C1 segment of cervical spinal cord (tissue), 14 donors: ENCODE results near the gene ESAM.
A peak's percentile ranks its signal among the peaks of the same experiment; 100 is the strongest.

Experiments used
- DNase-seq, 14 donors: peaks; one replicate each; lab custom pipeline; 2025; lab: John Stamatoyannopoulos, UW

Gene ESAM, protein sequence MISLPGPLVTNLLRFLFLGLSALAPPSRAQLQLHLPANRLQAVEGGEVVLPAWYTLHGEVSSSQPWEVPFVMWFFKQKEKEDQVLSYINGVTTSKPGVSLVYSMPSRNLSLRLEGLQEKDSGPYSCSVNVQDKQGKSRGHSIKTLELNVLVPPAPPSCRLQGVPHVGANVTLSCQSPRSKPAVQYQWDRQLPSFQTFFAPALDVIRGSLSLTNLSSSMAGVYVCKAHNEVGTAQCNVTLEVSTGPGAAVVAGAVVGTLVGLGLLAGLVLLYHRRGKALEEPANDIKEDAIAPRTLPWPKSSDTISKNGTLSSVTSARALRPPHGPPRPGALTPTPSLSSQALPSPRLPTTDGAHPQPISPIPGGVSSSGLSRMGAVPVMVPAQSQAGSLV

DNA sequence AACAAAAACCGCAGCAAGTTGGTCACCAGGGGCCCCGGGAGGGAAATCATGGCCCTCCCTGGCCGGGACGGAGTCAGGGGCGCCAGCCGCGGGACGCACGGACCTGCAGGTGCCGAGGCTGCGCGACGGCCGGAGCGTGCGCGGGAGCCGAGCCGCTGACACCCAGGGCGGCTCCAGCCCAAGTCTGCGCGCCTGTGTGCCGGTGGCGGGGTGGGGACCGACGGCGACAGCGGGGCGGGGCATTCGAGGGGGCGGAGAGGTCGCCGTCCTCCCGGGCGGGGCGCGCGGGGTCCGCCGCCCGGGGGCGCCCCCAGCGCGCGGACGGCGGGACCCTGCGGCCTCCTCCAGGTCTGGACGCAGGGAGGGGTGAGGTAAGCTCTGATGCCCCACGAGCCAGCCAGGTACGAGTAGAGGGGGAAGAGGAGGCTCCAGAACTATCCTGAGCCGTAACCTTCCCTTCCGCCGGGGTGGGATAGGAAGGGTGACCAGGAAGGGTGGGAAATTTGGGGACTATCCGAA is at the start of gene ESAM:
TSS of gene ESAM (minus strand) at position 186 of the 519 bp plus-strand sequence. CDS start at position 50, 136 bp downstream.
- no peak for DNase-seq

DNA sequence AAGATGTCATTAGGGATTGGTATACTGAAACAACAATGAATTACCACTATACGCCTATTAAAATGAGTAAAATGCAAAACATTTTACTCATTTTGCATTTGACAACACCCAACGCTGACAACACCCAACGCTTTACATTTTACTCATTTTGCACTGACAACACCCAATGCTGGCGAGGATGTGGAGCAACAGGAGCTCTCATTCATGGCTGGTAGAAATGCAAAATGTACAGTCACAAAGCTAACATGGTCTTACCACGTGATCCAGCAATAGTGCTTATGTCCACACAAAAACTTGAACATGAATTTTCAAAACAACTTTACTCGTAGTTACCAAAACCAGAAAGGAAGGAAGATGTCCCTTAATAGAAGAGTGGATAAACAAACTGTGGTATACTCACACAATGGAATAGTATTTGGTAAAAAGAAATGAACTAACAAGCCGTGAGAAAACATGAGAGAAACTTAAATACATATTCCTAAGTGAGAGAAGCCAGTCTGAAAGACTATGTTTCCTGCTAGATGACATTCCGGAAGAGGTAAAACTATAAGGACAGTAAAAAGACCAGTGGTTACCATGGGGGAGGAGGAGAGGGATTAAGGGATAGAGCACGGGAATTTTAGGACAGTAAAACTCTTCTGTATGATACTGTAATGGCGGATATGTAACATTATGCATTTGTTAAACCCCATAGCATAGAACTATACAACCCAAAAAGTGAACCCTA is 49.5 kb upstream of the ESAM start:
- DNase-seq = no peak

DNA sequence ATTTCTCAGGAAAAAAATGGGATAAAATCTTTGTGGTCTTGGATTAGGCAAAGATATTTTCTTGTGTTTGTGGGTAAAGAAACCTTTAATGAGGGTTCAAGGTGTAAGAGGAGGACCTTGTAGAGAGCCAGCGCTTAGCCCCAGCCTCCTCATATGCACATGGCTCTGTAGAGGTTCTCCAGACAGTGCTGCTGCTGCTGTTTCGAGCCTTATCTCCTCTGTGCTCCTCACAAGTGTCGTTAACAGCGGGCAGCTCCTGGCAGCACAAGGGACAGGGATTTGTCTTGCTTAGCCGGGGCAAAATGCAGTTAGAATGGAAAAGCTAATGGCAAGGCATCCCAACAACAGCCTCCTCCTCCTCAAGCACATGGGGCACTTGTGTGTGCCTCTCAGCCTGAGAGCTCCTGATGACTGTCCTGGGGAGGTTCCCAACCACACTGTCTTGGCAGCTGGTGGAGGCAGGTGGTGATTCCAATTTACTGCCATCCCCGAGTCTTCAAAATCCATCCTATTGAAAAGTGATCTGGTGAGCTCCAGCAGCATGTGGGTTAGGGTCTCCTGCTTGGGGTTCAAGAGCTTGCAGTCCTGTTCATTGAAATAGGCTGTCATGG is 45.7 kb upstream of the ESAM start:
- no peak for DNase-seq

DNA sequence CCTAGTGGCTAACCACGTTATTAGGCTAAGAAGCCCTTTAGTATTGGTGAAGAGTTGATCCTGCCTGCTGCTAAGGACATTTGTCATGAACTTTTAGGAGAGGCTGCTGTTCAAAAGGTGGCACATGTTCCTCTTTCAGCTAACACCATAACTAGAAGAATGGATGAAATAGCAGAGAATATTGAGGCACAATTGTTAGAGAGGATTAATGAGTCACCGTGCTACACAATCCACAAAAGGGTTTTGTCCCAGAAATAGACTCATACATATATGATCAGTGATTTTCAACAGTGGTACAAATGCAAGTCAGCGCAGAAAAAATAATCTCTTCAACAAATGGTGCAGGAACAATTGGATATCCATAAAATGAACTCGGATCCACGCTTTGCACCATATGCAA is 45.1 kb upstream of the ESAM start:
- DNase-seq = no peak

DNA sequence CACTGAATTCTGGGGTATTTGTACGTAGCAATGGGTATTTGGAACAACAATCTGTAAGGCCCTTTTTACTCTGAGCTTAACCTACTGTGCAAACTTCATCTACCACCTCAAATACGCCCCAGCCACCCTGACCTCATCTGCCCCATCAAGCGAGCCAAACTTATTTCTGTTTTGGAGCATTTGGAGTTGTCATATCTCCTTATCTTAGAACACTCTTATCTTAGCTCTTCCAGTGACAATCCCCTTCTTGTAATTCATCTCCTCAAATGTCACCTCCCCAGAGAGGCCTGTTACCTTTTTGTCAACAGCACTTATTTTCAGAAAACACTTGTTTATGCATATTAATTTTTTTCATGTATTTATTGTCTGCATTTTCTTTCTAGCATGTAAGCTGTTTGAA is 42.8 kb upstream of the ESAM start:
- no peak for DNase-seq

DNA sequence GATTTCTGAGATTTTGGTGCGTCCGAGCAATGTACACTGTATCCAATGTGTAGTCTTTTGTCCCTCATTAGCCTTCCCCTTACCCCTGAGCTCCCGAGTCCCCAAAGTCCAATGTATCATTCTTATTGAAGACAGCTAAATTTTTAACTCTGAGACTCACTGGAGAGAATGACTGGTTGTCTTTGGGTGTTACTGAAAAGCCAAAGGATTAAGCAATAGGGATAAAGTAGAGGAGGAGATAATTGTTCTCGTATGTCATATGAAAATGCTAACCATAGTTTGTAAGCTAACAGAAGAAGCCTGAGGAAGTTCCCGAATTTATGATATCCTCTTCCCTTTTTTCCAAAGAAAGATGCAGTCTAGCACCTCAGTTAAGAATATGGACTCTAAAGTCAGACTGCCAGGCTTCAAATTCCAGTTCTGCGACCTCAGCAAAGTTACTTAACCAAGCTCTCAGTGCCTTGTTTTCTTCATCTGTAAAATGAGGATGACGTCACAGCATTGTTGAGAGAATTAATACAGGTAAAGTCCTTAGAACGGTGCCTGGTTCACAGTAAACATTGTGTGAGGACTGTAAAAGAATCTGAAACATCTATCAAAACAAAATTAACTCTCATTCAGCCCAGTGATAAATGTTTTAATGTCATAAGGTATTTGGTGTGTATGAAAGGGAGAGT is 39.7 kb upstream of the ESAM start:
- DNase-seq = no peak

DNA sequence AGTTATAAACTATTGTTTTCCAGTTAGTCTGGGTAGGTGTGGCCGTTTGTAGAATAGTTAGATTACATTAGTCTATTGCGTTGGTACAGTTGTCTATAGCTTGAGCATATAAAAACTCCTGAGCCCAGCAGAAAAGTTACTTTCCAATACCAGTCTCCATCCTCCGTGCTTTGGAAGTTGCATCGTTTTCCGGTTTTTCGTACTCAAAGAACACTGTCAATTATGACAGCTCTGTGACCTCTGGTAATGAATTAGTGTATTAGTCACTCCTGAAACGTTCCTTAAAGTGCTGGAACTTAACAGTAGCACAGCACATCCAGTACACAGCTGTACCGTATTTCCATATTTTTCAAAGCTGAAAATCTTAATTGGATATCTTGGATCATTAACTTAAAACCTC is 38.9 kb upstream of the ESAM start:
- DNase-seq = no peak

DNA sequence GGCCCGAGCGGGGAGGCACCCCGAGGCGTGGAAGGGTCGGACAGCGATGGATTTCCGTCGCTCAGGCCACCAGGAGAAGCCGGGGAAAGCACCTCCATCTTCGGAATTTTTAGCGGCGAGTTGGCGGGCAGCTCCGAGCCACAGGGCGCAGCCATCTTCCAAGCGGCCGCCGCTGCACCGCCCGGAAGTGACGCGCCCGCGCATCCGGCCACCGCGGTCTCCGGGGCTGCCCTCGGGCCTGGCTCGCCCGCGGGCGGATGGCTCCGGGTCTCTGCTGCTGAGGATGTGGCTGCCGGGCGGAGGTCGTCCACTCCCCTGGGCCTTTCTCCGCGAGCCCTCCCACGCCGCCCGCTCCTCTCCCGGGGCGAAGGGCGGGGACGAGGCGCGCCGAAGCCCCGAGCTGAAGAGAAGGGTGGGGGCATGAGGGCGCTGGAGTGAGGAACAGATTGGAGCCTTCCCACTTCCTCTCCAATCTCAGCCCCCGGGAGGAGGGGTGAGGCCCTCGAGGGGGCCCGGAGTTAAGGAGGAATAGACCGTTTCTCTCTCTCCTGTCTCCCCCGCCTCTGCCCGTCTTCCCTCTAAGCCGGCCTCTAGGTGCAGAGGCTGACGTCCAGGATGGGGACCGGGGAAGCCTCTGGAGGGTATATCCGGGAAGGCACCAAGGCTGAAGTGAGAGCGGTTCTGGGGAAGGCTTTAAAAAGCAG is 38.3 kb upstream of the ESAM start, which contains the start of gene MSANTD2:
TSS of gene MSANTD2 (minus strand) at position 181 of the 704 bp plus-strand sequence. CDS start at position 155, 26 bp downstream.
- DNase-seq = peak; percentile 73 to 96 (median 90)

DNA sequence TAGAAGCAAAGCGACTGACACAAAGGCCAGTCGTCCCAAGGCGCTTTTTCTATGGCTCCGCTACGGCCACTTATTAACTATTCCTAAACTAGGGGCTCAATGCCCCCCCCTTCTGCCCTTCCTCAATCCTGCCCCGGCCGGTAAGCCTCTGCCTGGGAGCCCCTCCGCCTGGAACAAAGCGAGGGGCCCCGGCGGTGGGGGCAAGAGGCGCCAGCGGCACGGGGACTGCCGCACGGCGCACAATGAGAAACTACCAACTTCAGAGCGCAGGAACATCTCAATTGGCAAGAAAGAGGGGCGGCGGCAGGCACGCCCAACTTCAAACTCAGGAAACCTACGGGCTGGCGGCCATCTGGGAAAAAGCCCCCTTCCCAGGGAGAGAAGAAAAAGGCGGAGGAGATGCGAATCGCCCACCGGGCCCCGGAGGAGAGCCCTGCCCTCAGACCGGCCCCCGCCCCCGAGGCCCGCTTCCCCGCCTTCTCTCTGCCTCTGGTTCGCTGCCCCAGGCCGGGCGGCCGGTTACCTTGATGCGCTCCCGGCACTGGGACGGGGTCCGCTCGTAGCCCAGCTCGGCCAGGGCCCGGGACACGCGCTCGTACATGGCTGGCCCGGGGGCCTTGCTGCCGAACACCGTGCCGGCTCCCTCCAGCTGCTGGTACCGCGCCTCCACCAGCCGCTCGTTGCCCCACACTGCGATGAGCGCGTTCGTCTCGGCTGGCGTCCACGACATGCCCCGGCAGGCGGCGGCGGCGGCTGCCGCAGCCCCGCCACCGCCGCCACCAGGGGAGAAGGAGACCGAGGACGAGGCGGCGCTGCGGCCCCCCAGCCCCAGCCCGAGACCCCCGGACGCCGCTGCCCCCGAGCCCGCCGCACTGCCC is 37.5 kb upstream of the ESAM start:
- DNase-seq = peak in 9 of 14 donors; percentile 11 to 51 (median 35)

DNA sequence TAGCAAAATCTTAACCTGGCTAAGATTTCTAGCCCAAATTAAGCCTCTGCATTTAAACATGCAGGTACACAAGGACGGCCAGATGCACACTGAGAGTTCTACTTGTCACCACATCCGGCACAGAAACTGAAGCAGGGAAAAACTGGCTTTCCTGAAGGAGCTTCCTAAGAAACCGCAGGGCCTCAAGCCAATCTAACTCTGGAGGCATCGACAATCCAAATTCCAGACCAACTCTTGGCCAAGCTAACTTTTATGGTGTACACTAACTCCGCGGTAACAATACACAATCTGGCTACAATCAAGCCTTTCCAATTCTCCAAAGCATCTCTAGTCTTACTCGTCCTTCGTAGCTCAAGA is 36.9 kb upstream of the ESAM start:
- DNase-seq = no peak

DNA sequence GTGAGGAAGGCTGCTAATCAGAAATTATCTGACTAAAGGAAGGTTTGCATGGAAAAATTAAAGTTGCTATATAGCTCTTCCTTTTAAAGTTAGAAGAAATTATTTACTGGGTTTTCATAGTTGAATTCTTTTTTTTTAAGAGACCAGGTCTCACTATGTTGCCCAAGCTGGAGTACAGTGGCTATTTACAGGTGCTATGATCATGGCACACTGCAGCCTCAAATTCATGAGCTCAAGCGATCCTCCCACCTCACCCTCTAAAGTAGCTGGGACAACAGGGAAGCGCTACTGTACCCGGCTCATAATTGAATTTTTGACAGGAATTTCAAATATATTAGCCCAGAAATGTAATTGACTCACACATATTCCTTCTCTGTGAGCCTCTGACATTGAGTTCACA is 34.2 kb upstream of the ESAM start:
- no peak for DNase-seq

DNA sequence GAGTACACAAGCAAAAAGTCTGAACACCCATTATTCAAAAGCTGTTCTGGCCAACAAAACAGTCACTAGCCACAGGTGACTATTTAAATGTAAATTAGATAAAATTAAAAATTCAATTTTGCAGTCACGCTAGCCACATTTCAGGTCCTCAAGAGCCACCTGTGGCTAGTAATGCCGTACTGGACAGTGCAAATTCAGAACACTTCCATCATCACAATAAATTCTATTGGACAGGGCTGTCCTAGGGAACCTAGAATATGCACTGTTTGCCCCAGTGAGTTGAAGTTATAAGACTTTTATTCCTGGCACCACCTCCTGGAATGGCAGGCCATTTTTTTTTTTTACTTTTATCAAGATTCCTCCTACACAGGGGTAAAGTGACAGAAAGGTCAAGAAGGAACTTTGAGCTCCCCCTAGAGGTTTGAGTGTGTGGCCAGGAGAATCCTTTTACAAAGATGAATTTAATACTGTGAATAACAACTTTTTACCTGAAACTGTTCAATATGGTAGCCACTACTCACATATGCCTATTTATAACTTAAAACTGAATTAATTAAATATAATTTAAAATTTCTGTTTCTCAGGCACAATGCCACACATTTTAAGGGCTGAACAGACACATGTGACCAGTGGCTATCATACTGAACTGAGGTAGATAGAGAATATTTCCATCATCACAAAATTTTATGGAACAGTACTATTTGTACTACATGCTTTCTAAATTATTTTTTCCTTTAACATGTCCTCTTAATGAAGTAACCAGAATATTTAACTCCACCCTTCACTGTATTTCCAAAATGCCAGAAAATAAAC is 31.6 kb upstream of the ESAM start:
- no peak for DNase-seq

DNA sequence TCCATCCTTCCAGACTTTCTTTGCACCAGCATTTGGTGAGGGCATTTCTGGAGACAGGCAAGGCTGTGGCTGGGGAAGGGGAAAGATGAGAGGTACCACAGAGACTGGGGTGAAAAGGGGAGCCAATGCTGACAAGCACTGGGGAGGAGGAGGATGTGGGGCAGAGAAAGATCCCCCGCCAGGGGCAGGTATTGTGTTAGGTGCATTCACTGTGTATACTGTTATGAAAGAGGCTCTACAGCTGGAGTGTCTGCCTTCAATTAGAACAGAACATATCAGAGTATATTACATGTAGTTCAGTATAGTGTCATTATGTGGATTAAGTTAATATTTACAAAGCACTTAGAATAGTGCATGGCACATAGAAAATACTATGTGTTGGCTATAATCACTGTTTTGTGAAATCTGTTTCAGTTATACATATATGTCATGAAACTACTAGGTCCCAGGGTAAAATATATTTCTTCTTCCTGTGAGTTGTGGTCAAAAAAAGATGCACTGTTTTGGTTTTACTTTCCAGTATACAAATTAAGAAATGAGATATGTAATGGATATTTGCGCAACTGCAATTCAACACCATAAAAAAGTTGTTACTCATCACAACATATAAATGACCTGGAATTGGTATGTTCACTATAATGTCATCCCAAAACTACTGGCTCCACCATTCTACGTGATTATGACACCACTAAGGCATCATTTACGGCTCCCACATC is 29.7 kb upstream of the ESAM start:
- no peak for DNase-seq

DNA sequence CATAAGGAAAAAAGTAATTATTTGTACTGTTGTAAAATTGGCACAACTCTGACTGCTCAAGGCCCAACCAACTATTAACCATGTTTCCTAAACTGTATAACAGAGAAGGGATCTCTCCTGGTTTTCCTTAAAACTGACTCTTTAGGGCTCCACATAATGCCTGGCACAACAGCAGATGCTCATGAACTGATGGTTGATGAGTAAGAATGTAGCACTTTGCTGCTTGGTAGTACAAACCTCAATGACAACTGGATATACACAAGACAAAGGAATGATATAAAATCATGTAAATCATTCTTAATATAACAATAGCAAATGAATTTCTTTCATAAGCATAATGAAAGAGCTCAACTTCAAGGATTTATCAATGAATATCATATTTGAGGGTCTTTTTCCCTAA is 26.4 kb upstream of the ESAM start:
- no peak for DNase-seq

DNA sequence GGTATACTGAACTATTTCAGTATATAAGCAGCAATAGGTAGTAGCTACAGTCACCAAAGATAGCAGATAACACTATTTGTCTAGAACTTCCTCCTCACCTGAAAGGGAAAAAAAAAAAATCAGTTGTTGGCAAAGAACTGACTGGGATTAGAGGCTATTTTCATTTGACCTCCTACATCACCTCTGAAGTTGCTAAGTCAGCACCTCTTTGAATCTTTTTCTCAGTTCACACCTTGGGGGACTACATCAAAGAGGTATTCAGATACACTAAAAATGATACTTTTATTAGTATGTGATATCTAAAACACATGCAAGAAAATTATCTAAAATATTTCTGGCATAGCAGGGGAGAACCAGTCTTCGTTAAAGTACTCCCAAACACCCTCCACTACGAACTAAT is 22.0 kb upstream of the ESAM start:
- DNase-seq = no peak

DNA sequence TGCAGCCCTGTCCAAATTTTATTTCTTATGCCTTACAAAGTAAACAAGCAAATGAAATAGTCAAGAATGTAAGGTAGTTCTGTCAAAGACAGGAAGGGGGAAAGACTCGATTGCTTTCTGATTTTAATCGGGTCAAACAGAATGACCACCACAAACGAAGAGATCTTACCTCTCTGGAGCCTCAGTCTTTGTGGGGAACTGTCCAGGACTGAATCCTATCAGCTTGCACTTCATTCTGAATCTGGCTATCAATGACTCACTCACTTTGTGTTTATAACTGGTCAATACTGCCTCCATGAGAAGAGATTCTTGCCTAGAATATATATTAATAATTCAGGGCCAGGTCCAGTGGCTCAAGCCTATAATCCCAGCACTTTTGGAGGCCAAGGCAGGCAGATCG is 20.9 kb upstream of the ESAM start:
- DNase-seq = no peak

DNA sequence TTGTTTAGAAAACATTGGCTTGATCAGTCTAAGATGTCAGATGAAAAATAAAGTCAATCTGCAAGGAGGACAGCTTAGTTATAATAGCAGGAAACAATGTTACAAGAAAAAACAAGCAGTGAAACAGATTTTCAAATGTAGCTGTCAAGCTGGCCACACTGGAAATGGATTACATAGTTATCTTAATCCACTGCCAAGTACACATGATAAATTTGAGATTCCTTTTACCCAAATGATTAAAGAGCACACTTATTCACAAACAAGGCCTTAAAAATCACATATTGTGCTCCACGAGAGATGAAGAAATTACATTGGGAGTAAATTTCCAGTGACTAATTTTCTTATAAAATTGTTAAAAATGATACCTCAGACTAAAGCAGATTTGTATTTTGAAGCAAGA is 17.5 kb upstream of the ESAM start:
- no peak for DNase-seq

DNA sequence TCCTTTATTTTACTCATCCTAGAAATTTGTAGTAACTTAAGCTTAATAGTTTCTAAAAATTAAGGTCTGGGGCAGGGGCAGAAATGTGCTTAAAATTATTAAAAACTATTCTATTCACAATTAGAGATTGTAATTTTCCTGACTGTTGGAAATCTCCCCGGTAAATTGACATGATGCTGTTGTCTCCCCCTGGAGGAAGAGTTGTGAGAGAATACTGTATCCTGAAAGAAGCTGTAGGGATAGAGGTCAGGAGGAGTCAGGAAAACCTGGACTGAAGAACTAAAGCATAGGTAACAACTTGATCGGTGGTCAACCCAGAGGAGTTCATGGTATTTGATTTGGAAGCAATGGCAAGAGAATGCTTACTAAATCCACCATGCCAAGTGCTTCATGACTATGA is 16.2 kb upstream of the ESAM start:
- no peak for DNase-seq
